ENCODE results near the gene VWA5B1.

The VWA5B1 gene

DNA sequence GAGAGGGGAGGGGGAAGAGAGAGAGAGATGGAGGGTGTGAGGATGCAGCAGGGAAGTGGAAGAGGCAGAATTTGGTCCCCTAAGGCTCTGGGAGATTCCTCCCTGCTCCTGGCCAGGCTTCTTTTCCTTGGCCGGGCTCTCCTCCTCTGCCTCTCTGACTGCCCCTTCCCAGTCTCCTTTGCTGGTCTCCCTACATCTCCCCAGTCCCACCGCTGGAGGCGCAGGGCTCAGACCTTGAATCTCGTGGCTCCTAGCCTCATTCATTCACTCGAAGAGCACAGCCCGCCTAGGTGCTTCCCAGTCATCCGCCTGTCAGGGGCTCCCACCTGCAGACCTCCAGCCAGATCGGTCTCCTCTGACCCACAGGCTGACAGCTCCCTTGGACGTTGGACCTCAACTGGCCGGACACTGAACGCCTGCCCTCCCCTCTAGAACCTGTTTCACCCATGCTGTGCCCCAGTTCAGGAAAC is 76.5 kb downstream of the VWA5B1 start:
- no peak for TF ChIP-seq PAX5 (IDR thresholded peaks at IDR 0.05; ENCODE audit: insufficient read depth, low read length, severe bottlenecking)
- TF ChIP-seq SPI1 (IDR thresholded peaks at IDR 0.05; ENCODE audit: low read depth, low read length): no peak
- no peak for TF ChIP-seq POU2F2 (IDR thresholded peaks at IDR 0.05; ENCODE audit: low read depth, low read length)
- no peak for TF ChIP-seq POLR2A (IDR thresholded peaks at IDR 0.05; ENCODE audit: low read depth, low read length)
- TF ChIP-seq POLR2AphosphoS5 (IDR thresholded peaks at IDR 0.05; ENCODE audit: low read depth, low read length): no peak
- no peak for TF ChIP-seq TAF1 (IDR thresholded peaks at IDR 0.05; ENCODE audit: low read depth, low read length)
- no peak for DNase-seq (ENCODE audit: insufficient read length, low spot score)
- no peak for FAIRE-seq

GRCh38 chr1:20367626-20368025 is 77.0 kb downstream of the VWA5B1 start:
- DNase-seq (ENCODE audit: insufficient read length, low spot score) (no peak), FAIRE-seq (no peak)
- TF ChIP-seq TAF1 (IDR thresholded peaks at IDR 0.05; ENCODE audit: low read depth, low read length) (no peak), SPI1 (IDR thresholded peaks at IDR 0.05; ENCODE audit: low read depth, low read length) (no peak), PAX5 (IDR thresholded peaks at IDR 0.05; ENCODE audit: insufficient read depth, low read length, severe bottlenecking) (no peak), POU2F2 (IDR thresholded peaks at IDR 0.05; ENCODE audit: low read depth, low read length) (no peak), POLR2A (IDR thresholded peaks at IDR 0.05; ENCODE audit: low read depth, low read length) (no peak), POLR2AphosphoS5 (IDR thresholded peaks at IDR 0.05; ENCODE audit: low read depth, low read length) (no peak)

DNA sequence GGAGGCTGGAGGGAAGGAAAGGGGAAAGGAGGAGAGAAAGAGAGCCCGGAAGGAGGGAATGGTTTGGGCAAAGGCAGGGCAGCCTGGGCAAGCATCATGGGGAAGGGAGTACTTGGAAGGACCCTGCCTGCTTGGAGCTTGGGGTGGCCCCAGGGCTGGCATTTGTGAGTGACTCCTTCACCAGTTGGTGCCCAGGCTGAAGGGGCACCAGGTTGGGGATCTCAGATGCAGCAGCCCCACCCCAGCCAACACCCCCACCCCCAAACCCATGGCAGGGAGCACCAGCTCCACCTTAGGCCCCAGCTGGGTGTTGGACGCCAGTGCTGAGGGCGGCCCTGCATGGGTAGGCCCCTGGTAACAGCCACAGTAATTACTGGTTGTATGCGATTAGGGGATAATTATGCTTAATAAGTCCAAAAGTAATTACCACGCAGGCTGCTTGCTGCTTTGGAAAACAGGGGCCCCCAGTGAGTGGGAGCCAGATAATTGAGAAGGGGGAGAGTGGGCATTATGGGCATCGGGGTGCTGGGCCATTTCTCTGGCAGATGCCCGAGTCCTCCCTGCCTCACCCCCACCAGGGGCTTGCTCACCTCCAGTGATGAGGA is 78.3 kb downstream of the VWA5B1 start:
- FAIRE-seq (no peak), DNase-seq (ENCODE audit: insufficient read length, low spot score) (no peak)
- no peak for TF ChIP-seq PAX5 (IDR thresholded peaks at IDR 0.05; ENCODE audit: insufficient read depth, low read length, severe bottlenecking)
- TF ChIP-seq POU2F2 (IDR thresholded peaks at IDR 0.05; ENCODE audit: low read depth, low read length): no peak

- FAIRE-seq (no peak), DNase-seq (ENCODE audit: insufficient read length, low spot score) (no peak)
- no peak for TF ChIP-seq SPI1 (IDR thresholded peaks at IDR 0.05; ENCODE audit: low read depth, low read length)
- no peak for TF ChIP-seq TAF1 (IDR thresholded peaks at IDR 0.05; ENCODE audit: low read depth, low read length)
- TF ChIP-seq POU2F2 (IDR thresholded peaks at IDR 0.05; ENCODE audit: low read depth, low read length): no peak
These were observed 80.0 kb downstream of the VWA5B1 start for GRCh38 chr1:20370698-20371097.

GRCh38 chr1:20371411-20371810 is 80.7 kb downstream of the VWA5B1 start:
- DNase-seq (ENCODE audit: insufficient read length, low spot score): no peak
- no peak for FAIRE-seq
- TF ChIP-seq POLR2AphosphoS5 (IDR thresholded peaks at IDR 0.05; ENCODE audit: low read depth, low read length) (no peak), SPI1 (IDR thresholded peaks at IDR 0.05; ENCODE audit: low read depth, low read length) (no peak), TAF1 (IDR thresholded peaks at IDR 0.05; ENCODE audit: low read depth, low read length) (no peak), PAX5 (IDR thresholded peaks at IDR 0.05; ENCODE audit: insufficient read depth, low read length, severe bottlenecking) (no peak), POLR2A (IDR thresholded peaks at IDR 0.05; ENCODE audit: low read depth, low read length) (no peak), POU2F2 (IDR thresholded peaks at IDR 0.05; ENCODE audit: low read depth, low read length) (no peak)

- no peak for TF ChIP-seq SPI1 (IDR thresholded peaks at IDR 0.05; ENCODE audit: low read depth, low read length)
- no peak for TF ChIP-seq POLR2A (IDR thresholded peaks at IDR 0.05; ENCODE audit: low read depth, low read length)
- no peak for TF ChIP-seq PAX5 (IDR thresholded peaks at IDR 0.05; ENCODE audit: insufficient read depth, low read length, severe bottlenecking)
- TF ChIP-seq POU2F2 (IDR thresholded peaks at IDR 0.05; ENCODE audit: low read depth, low read length): no peak
- no peak for TF ChIP-seq POLR2AphosphoS5 (IDR thresholded peaks at IDR 0.05; ENCODE audit: low read depth, low read length)
- TF ChIP-seq TAF1 (IDR thresholded peaks at IDR 0.05; ENCODE audit: low read depth, low read length): no peak
- DNase-seq (ENCODE audit: insufficient read length, low spot score) (no peak), FAIRE-seq (no peak)
These were observed 81.2 kb downstream of the VWA5B1 start for GRCh38 chr1:20371883-20372282.

DNA sequence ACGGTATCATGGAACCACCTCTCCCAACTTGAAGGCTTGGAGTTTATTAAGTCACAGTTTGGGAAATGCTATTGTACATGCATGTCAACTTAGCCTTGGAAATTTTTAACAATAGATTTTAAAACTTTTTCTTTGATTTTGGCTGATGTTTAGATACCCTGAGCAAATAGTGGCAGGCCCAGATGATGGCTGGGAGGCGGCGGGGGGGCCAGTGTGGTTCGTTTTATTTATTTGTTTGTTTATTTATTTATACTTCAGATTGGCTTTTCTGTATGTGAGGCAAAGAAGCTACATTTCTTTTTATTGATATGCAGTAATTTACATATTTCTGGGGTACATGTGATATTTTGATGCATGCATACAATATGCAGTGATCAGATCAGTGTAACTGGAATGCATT is 82.0 kb downstream of the VWA5B1 start:
- no peak for FAIRE-seq
- DNase-seq (ENCODE audit: insufficient read length, low spot score): no peak

DNA sequence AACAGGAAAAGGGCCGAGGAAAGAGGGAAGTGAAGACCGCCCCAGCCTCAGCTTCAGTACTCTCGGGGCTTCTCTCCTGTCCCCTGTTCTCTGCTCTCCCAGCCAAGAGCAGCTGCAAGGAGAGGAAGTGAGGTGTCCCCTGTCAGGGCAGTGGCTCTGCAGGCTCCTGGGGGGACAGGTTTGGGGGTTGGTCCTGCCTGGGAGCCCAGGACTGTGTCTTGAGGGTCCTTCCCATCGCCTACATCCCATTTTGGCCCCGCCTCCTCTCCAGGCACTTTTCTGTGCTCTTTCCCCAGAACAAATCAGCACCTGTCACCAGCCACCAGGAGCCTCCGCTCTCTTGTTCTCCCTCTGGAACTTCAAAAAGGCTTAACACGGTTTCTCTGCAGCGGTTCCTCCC is 82.6 kb downstream of the VWA5B1 start:
- no peak for TF ChIP-seq TAF1 (IDR thresholded peaks at IDR 0.05; ENCODE audit: low read depth, low read length)
- peak; percentile 57 for TF ChIP-seq SPI1 (IDR thresholded peaks at IDR 0.05; ENCODE audit: low read depth, low read length)
- FAIRE-seq: no peak
- DNase-seq (ENCODE audit: insufficient read length, low spot score): no peak

More for the DNA sequence above, 82.0 kb downstream of the VWA5B1 start:
- TF ChIP-seq PAX5 (IDR thresholded peaks at IDR 0.05; ENCODE audit: insufficient read depth, low read length, severe bottlenecking) (no peak), TAF1 (IDR thresholded peaks at IDR 0.05; ENCODE audit: low read depth, low read length) (no peak), POU2F2 (IDR thresholded peaks at IDR 0.05; ENCODE audit: low read depth, low read length) (no peak), POLR2AphosphoS5 (IDR thresholded peaks at IDR 0.05; ENCODE audit: low read depth, low read length) (no peak), POLR2A (IDR thresholded peaks at IDR 0.05; ENCODE audit: low read depth, low read length) (no peak), SPI1 (IDR thresholded peaks at IDR 0.05; ENCODE audit: low read depth, low read length) (no peak)

GRCh38 chr1:20373764-20374163 is 83.1 kb downstream of the VWA5B1 start:
- FAIRE-seq: no peak
- DNase-seq (ENCODE audit: insufficient read length, low spot score): no peak
- TF ChIP-seq PAX5 (IDR thresholded peaks at IDR 0.05; ENCODE audit: insufficient read depth, low read length, severe bottlenecking) (no peak), TAF1 (IDR thresholded peaks at IDR 0.05; ENCODE audit: low read depth, low read length) (no peak), POLR2A (IDR thresholded peaks at IDR 0.05; ENCODE audit: low read depth, low read length) (no peak), SPI1 (IDR thresholded peaks at IDR 0.05; ENCODE audit: low read depth, low read length) (no peak), POLR2AphosphoS5 (IDR thresholded peaks at IDR 0.05; ENCODE audit: low read depth, low read length) (no peak), POU2F2 (IDR thresholded peaks at IDR 0.05; ENCODE audit: low read depth, low read length) (no peak)

- FAIRE-seq: no peak
- no peak for DNase-seq (ENCODE audit: insufficient read length, low spot score)
- no peak for TF ChIP-seq TAF1 (IDR thresholded peaks at IDR 0.05; ENCODE audit: low read depth, low read length)
- TF ChIP-seq POU2F2 (IDR thresholded peaks at IDR 0.05; ENCODE audit: low read depth, low read length): no peak
These were observed 84.9 kb downstream of the VWA5B1 start for GRCh38 chr1:20375563-20375962.
